A549 (cell line): Measurements from ENCODE around the gene CASK. TPM values are rescaled to one million over a fixed set of nuclear protein-coding genes. Genes with fewer than 3 reads are reported as not detected.

ENCODE experiments used
- ATAC-seq, 2 experiments: fragments of 200-7000 bp in 1 of 2; fragments of >200 bp in 1 of 2; cut with Nextera tagmentation in 1 of 2; cut with Tn5 transposase in 1 of 2; 3 replicates each; pipeline versions ENCODE4 v1.8.0 to v1.9.1; 2018 to 2020; ENCODE audit warnings: mild to moderate bottlenecking in 1 of 2, moderate library complexity in 1 of 2
- CTCF ChIA-PET: fragments of 300-600 bp; sonication (Branson Sonifier 250); formaldehyde crosslinking; extraction: SDS; loops from one replicate; lab custom pipeline; 2021; ENCODE audit warnings: antibody characterized with exemption, inconsistent platforms; lab: Yijun Ruan, JAX
- POLR2A ChIA-PET: fragments of 350-600 bp; formaldehyde crosslinking; extraction: SDS; loops from one replicate; lab custom pipeline; 2021; ENCODE audit warnings: antibody characterized with exemption, inconsistent platforms; lab: Yijun Ruan, JAX
- DNase-seq, 2 experiments: peaks; one replicate each; pipeline versions ENCODE4 v3.0.0 to v3.0.0-alpha.2; 2011 to 2016; ENCODE audit warnings: low read depth in 1 of 2, low spot score in 1 of 2
- FAIRE-seq: peaks from 2 replicates; lab custom pipeline; 2011; peaks lifted over from hg19 to GRCh38; lab: Jason Lieb, UNC
- H3K27ac ChIP-seq, 2 experiments: fragments of >200 bp; sonication (Bioruptor Twin); formaldehyde crosslinking; 3 replicates each; pipeline ENCODE4 v1.5.1; 2016 to 2017
- H3K4me1 ChIP-seq: fragments of >200 bp; sonication (Bioruptor Twin); formaldehyde crosslinking; 3 replicates; pipeline ENCODE4 v1.6.1; 2016
- H3K4me2 ChIP-seq: fragments of >200 bp; sonication (Bioruptor Twin); formaldehyde crosslinking; 3 replicates; pipeline ENCODE4 v1.6.1; 2016
- H3K4me3 ChIP-seq: fragments of >200 bp; sonication (Bioruptor Twin); formaldehyde crosslinking; 3 replicates; pipeline ENCODE4 v1.5.1; 2016
- H3K9me3 ChIP-seq: fragments of >200 bp; sonication (Bioruptor Twin); formaldehyde crosslinking; 3 replicates; pipeline ENCODE4 v1.6.1; 2016
- CBX8 ChIP-seq: fragments of 200-600 bp; sonication (generic); IDR thresholded peaks from 2 replicates; pipeline ENCODE4 v1.6.1; 2016
- CEBPB ChIP-seq, 2 experiments: fragments of >200 bp in 1 of 2; sonication (Bioruptor Twin) in 1 of 2; formaldehyde crosslinking in 1 of 2; IDR thresholded peaks; 2 replicates each; pipeline ENCODE4 v1.6.1; 2012 to 2016
- CHD2 ChIP-seq: fragments of 150-350 bp; IDR thresholded peaks from 2 replicates; pipeline ENCODE4 v1.6.1; 2014; ENCODE audit warnings: low read length; ENCODE audit not compliant: partially characterized antibody
- EHMT2 ChIP-seq: fragments of 200-600 bp; sonication (generic); IDR thresholded peaks from 2 replicates; pipeline ENCODE4 v1.6.1; 2016; ENCODE audit warnings: antibody characterized with exemption, low read depth, mild to moderate bottlenecking, moderate library complexity
- EP300 ChIP-seq, 2 experiments: fragments of >200 bp; sonication (Bioruptor Twin); formaldehyde crosslinking; IDR thresholded peaks; 2 replicates in 1 of 2; 3 replicates in 1 of 2; pipeline ENCODE4 v1.6.1; 2016 to 2017
- ESRRA ChIP-seq: fragments of 150-350 bp; IDR thresholded peaks from 2 replicates; pipeline ENCODE4 v1.6.1; 2014; ENCODE audit warnings: mild to moderate bottlenecking, low read length, borderline replicate concordance
- FOSB ChIP-seq: fragments of 250-450 bp; sonication (Bioruptor Pico); IDR thresholded peaks from 2 replicates; pipeline ENCODE4 v1.5.0; 2020; ENCODE audit warnings: mild to moderate bottlenecking, moderate library complexity
- FOSL2 ChIP-seq, 2 experiments: fragments of 450-650 bp in 1 of 2; fragments of >200 bp in 1 of 2; sonication (Bioruptor Twin) in 1 of 2; formaldehyde crosslinking; IDR thresholded peaks; 2 replicates each; pipeline versions ENCODE4 v1.5.0 to v1.6.1; 2016 to 2020; ENCODE audit warnings: mild to moderate bottlenecking in 1 of 2, moderate library complexity in 1 of 2
- HOXB13 ChIP-seq: fragments of 250-450 bp; sonication (Bioruptor Pico); IDR thresholded peaks from 2 replicates; pipeline ENCODE4 v1.5.0; 2020; ENCODE audit warnings: low read depth, mild to moderate bottlenecking, moderate library complexity
- JUN ChIP-seq, 2 experiments: fragments of >200 bp; sonication (Bioruptor Twin); formaldehyde crosslinking; IDR thresholded peaks; 2 replicates in 1 of 2; 3 replicates in 1 of 2; pipeline ENCODE4 v1.6.1; 2016 to 2017
- JUNB ChIP-seq: fragments of >200 bp; sonication (Bioruptor Twin); formaldehyde crosslinking; IDR thresholded peaks from 2 replicates; pipeline ENCODE4 v1.6.1; 2016
- MAFK ChIP-seq: fragments of 450-650 bp; IDR thresholded peaks from 2 replicates; pipeline ENCODE4 v1.6.1; 2014; ENCODE audit not compliant: partially characterized antibody
- MAZ ChIP-seq: fragments of 150-350 bp; IDR thresholded peaks from 2 replicates; pipeline ENCODE4 v1.6.1; 2014; ENCODE audit warnings: antibody characterized with exemption, low read depth, low read length, borderline replicate concordance
- NR3C1 ChIP-seq: fragments of >200 bp; sonication (Bioruptor Twin); formaldehyde crosslinking; IDR thresholded peaks from 3 replicates; pipeline ENCODE4 v1.6.1; 2017
- POLR2A ChIP-seq: IDR thresholded peaks from 2 replicates; pipeline ENCODE4 v1.6.1; 2012; ENCODE audit warnings: mild to moderate bottlenecking, low read length
- POLR2AphosphoS2 ChIP-seq: conservative IDR thresholded peaks from 2 replicates; pipeline ENCODE4 v1.6.1; 2012; ENCODE audit warnings: low read length, improper control_type of control experiment, inconsistent platforms
- RAD21 ChIP-seq, 2 experiments: fragments of >200 bp in 1 of 2; sonication (Bioruptor Twin) in 1 of 2; formaldehyde crosslinking in 1 of 2; IDR thresholded peaks in 1 of 2; conservative IDR thresholded peaks in 1 of 2; 2 replicates in 1 of 2; 3 replicates in 1 of 2; pipeline ENCODE4 v1.6.1; 2012 to 2018; ENCODE audit warnings: inconsistent platforms in 1 of 2
- RARB ChIP-seq: fragments of 250-450 bp; sonication (Bioruptor Pico); IDR thresholded peaks from 2 replicates; pipeline ENCODE4 v1.8.0; 2021; ENCODE audit warnings: mild to moderate bottlenecking, moderate library complexity
- RCOR1 ChIP-seq: fragments of 150-350 bp; IDR thresholded peaks from 2 replicates; pipeline ENCODE4 v1.6.1; 2014; ENCODE audit warnings: antibody characterized with exemption, low read length, low read depth
- RNF2 ChIP-seq: fragments of 200-600 bp; sonication (generic); IDR thresholded peaks from 2 replicates; pipeline ENCODE4 v1.6.1; 2016; ENCODE audit warnings: low read depth, mild to moderate bottlenecking, antibody characterized with exemption, moderate library complexity, borderline replicate concordance
- SMC3 ChIP-seq: fragments of >200 bp; sonication (Bioruptor Twin); formaldehyde crosslinking; IDR thresholded peaks from 3 replicates; pipeline ENCODE4 v1.6.1; 2018; ENCODE audit warnings: inconsistent platforms
- TP53 ChIP-seq: fragments of 250-450 bp; sonication (Bioruptor Pico); IDR thresholded peaks from 2 replicates; pipeline ENCODE4 v1.5.0; 2021; ENCODE audit warnings: mild to moderate bottlenecking, moderate library complexity
- ZFP36 ChIP-seq: fragments of 450-650 bp; IDR thresholded peaks from 2 replicates; pipeline ENCODE4 v1.6.1; 2014; ENCODE audit warnings: borderline replicate concordance; ENCODE audit not compliant: partially characterized antibody
- WGBS: methylation state at CpG from one replicate; pipeline ENCODE4 v1.1.6; 2017; ENCODE audit errors: missing lambda C conversion rate; 5-methylcytosine and 5-hydroxymethylcytosine counted together
- polyA plus RNA-seq, 4 experiments: library from polyadenylated mRNA; depleted of rRNA in 3 of 4; stranded (reverse); fragments of >200 nt; fragmentation: RNase III in 1 of 4; extraction: RNeasy Plus Mini Kit Qiagen cat#74134 plus additional on column Dnase treatment in 1 of 4; gene quantifications; 2 replicates in 3 of 4; 3 replicates in 1 of 4; pipeline ENCODE4 v1.2.3, GENCODE V29; 2011 to 2017
- TF ChIP-seq, protein P1 (sequence below): fragments of 250-450 bp; sonication (Bioruptor Pico); IDR thresholded peaks from 2 replicates; pipeline ENCODE4 v1.5.0; 2020; ENCODE audit warnings: low read depth, mild to moderate bottlenecking, moderate library complexity
- TF ChIP-seq, protein P2 (sequence below): fragments of >200 bp; sonication (Bioruptor Twin); formaldehyde crosslinking; IDR thresholded peaks from 2 replicates; pipeline ENCODE4 v1.6.1; 2016
- TF ChIP-seq, protein P3 (sequence below): fragments of >200 bp; sonication (Bioruptor Twin); formaldehyde crosslinking; IDR thresholded peaks from 3 replicates; pipeline ENCODE4 v1.5.1; 2016
- TF ChIP-seq, protein P4 (sequence below): fragments of 150-350 bp; IDR thresholded peaks from 2 replicates; pipeline ENCODE4 v1.6.1; 2014; ENCODE audit warnings: low read depth, mild to moderate bottlenecking, low read length
- TF ChIP-seq, protein P5 (sequence below): fragments of >200 bp; sonication (Bioruptor Twin); formaldehyde crosslinking; IDR thresholded peaks from 3 replicates; pipeline ENCODE4 v1.6.1; 2016
- TF ChIP-seq, protein P6 (sequence below): fragments of 450-650 bp; IDR thresholded peaks from 2 replicates; pipeline ENCODE4 v1.6.1; 2014; ENCODE audit warnings: antibody characterized with exemption

The CASK gene
- polyA plus RNA-seq, 2 of the 4 experiments (the other 2 are of a cell fraction), result 23.3 to 57.6 TPM

DNA sequence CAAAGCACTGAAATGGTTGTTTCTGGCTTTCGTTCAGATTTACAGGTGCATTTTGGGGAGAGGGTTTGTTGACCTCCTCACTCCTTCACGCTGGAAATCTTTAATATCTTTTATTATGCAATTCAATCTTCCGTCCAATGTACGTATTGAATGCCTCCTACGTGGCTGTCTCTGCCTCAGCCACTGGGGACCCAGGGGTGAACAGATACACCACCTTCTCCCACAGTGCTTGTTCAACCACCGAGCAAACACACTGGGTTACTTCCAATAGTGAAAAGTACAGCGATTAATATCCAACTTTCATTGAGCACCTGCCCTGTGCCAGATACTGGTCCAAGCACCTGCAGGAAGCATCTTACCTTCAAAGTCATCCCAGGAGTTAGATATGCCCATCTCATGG lies 424.2 kb downstream of the CASK start:
- FAIRE-seq, result no peak
- CTCF ChIA-PET, result no interaction called here

DNA sequence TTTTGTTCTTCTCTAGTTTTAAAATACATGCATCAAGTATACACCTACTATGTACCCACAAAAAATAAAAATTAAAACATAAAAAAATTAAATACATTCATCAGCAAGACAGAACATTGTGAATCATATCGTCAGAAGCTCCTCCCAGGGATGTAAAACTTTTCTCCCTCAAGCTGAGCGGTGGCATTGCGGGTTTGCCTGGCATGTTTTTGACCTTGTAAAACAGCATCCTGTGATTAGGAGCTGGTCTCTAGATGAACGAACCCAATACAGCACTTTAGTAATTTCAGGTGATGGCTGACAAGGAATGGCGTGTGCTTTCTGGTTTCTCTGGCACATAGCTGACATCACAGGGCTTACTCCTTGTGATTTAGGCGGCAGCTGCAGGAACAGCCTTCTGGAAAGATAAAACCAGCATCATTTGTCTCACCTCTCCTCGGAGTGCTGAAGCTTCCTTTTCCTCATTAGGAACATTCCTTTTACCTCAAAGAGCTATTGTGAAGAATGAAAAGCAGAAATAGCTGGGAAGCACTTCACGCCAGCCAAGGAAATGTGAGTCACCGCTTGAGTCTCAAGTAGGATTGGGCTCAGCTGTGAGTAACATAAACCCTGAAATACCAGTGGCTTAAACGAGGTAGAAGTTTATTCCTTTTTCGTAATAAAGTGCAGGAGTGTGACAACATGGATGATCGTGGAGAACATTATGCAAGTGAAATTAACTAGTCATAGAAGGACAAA lies 431.9 kb downstream of the CASK start:
- TF ChIP-seq FOSL2 (IDR thresholded peaks at IDR 0.05), result no peak
- peak; percentile 74 for TF ChIP-seq FOSL2 (CRISPR knock-in tag; IDR thresholded peaks at IDR 0.05)
- TF ChIP-seq HOXB13 (CRISPR knock-in tag), result no peak
- H3K4me1 ChIP-seq, result peaks cover 4% of the 10 kb centered on the region; the same call in 1 of the 3 replicates
- no peak for FAIRE-seq
- ChIA-PET CTCF (no interaction called here), POLR2A (interaction anchor here (0.7 kb wide), 1 partner anchor 102 kb away, joined by 3 read pairs; no protein-coding TSS in a partner anchor)
- peak; percentile 79 to 94 for ATAC-seq
- no peak overlapping the region for H3K4me3 ChIP-seq
- H3K27ac ChIP-seq, result peak overlapping the region; percentile 40 to 70; a peak in 4 of 6 replicates
- peak overlapping the region; percentile 53 for H3K4me2 ChIP-seq
- 39% methylated on average over 12 of the region's 12 CpGs for WGBS
- DNase-seq, result peak; percentile 33 to 49
- H3K9me3 ChIP-seq, result no peaks in the 10 kb centered on the region

More for the DNA sequence above, 424.2 kb downstream of the CASK start:
- Histone ChIP-seq H3K4me1 (no peaks in the 10 kb centered on the region), H3K4me2 (no peak overlapping the region), H3K27ac (no peak overlapping the region), H3K4me3 (no peak overlapping the region), H3K9me3 (no peaks in the 10 kb centered on the region)
- ATAC-seq (no peak), DNase-seq (no peak)
- TF ChIP-seq CEBPB (IDR thresholded peaks at IDR 0.05) (no peak), RAD21 (conservative IDR thresholded peaks at IDR 0.05 in 1 of 2, IDR thresholded peaks at IDR 0.05 in 1 of 2) (no peak), ZFP36 (no peak), POLR2A (no peak), JUN (IDR thresholded peaks at IDR 0.05) (no peak), CHD2 (no peak), TP53 (CRISPR knock-in tag) (no peak), FOSB (CRISPR knock-in tag) (no peak), EHMT2 (no peak), RNF2 (no peak), NR3C1 (no peak), RCOR1 (no peak), ESRRA (no peak), MAFK (no peak), SMC3 (no peak), EP300 (IDR thresholded peaks at IDR 0.05) (no peak), MAZ (no peak)
- TF ChIP-seq, protein P1, sequence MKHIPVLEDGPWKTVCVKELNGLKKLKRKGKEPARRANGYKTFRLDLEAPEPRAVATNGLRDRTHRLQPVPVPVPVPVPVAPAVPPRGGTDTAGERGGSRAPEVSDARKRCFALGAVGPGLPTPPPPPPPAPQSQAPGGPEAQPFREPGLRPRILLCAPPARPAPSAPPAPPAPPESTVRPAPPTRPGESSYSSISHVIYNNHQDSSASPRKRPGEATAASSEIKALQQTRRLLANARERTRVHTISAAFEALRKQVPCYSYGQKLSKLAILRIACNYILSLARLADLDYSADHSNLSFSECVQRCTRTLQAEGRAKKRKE (CRISPR knock-in tag), result no peak
- TF ChIP-seq, protein P2, sequence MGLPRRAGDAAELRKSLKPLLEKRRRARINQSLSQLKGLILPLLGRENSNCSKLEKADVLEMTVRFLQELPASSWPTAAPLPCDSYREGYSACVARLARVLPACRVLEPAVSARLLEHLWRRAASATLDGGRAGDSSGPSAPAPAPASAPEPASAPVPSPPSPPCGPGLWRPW, result no peak
- TF ChIP-seq, protein P3, sequence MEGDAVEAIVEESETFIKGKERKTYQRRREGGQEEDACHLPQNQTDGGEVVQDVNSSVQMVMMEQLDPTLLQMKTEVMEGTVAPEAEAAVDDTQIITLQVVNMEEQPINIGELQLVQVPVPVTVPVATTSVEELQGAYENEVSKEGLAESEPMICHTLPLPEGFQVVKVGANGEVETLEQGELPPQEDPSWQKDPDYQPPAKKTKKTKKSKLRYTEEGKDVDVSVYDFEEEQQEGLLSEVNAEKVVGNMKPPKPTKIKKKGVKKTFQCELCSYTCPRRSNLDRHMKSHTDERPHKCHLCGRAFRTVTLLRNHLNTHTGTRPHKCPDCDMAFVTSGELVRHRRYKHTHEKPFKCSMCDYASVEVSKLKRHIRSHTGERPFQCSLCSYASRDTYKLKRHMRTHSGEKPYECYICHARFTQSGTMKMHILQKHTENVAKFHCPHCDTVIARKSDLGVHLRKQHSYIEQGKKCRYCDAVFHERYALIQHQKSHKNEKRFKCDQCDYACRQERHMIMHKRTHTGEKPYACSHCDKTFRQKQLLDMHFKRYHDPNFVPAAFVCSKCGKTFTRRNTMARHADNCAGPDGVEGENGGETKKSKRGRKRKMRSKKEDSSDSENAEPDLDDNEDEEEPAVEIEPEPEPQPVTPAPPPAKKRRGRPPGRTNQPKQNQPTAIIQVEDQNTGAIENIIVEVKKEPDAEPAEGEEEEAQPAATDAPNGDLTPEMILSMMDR, result no peak
- WGBS, result 79% methylated on average over 7 of the region's 7 CpGs
- POLR2A ChIA-PET, result no interaction called here

DNA sequence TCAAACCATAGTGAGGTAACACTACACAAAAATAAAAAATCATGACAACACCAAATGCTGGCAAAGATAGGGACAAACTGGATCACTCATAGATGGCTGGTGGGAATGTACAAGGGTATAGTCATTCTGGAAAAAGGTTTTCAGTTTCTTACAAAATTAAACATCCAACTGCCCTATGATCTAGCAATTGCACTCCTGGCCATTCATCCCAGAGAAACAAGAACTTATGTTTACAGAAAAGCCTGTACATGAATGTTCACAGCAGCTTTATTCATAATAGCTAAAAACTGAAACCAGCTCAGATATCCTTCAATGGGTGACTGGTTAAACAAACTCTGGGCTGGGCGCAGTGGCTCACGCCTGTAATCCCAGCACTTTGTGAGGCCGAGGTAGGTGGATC lies 432.9 kb downstream of the CASK start:
- Histone ChIP-seq H3K4me3 (no peak overlapping the region), H3K27ac (no peak overlapping the region), H3K4me2 (no peak overlapping the region), H3K4me1 (peaks cover 4% of the 10 kb centered on the region; the same call in 1 of the 3 replicates), H3K9me3 (no peaks in the 10 kb centered on the region)
- 83% methylated on average over 3 of the region's 3 CpGs for WGBS
- CTCF ChIA-PET, result no interaction called here
- POLR2A ChIA-PET, result no interaction called here
- FAIRE-seq, result no peak
- ATAC-seq, result no peak
- no peak for DNase-seq
- TF ChIP-seq RARB (CRISPR knock-in tag), result no peak
- TF ChIP-seq CBX8, result no peak
- no peak for TF ChIP-seq TP53 (CRISPR knock-in tag)
- TF ChIP-seq, protein P4, sequence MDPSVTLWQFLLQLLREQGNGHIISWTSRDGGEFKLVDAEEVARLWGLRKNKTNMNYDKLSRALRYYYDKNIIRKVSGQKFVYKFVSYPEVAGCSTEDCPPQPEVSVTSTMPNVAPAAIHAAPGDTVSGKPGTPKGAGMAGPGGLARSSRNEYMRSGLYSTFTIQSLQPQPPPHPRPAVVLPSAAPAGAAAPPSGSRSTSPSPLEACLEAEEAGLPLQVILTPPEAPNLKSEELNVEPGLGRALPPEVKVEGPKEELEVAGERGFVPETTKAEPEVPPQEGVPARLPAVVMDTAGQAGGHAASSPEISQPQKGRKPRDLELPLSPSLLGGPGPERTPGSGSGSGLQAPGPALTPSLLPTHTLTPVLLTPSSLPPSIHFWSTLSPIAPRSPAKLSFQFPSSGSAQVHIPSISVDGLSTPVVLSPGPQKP, result no peak
- TF ChIP-seq JUNB, result no peak
- no peak for TF ChIP-seq RAD21 (conservative IDR thresholded peaks at IDR 0.05 in 1 of 2, IDR thresholded peaks at IDR 0.05 in 1 of 2)
- TF ChIP-seq, protein P5, sequence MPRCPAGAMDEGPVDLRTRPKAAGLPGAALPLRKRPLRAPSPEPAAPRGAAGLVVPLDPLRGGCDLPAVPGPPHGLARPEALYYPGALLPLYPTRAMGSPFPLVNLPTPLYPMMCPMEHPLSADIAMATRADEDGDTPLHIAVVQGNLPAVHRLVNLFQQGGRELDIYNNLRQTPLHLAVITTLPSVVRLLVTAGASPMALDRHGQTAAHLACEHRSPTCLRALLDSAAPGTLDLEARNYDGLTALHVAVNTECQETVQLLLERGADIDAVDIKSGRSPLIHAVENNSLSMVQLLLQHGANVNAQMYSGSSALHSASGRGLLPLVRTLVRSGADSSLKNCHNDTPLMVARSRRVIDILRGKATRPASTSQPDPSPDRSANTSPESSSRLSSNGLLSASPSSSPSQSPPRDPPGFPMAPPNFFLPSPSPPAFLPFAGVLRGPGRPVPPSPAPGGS, result no peak
- TF ChIP-seq POLR2AphosphoS2, result no peak
- no peak for TF ChIP-seq NR3C1
- TF ChIP-seq, protein P6, sequence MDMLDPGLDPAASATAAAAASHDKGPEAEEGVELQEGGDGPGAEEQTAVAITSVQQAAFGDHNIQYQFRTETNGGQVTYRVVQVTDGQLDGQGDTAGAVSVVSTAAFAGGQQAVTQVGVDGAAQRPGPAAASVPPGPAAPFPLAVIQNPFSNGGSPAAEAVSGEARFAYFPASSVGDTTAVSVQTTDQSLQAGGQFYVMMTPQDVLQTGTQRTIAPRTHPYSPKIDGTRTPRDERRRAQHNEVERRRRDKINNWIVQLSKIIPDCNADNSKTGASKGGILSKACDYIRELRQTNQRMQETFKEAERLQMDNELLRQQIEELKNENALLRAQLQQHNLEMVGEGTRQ, result no peak
- TF ChIP-seq, protein P2, result no peak
